H1 (cell line): ENCODE data around the gene BFSP2. TPM values are rescaled to one million over a fixed set of nuclear protein-coding genes. Genes with fewer than 3 reads are reported as not detected.
A peak's percentile ranks its signal among the peaks of the same experiment; 100 is the strongest.
"Not testable (repeated sequence)": the region's sequence is repeated elsewhere in the genome, so short reads cannot be mapped to it uniquely, and the experiment has no call there.

Experiments used
- CTCF ChIA-PET: fragments of 300-600 bp; sonication (Branson Sonifier 250); formaldehyde crosslinking; loops from one replicate; lab custom pipeline; 2021; ENCODE audit not compliant: partially characterized antibody; lab: Charles Lee
- POLR2A ChIA-PET: fragments of 300-600 bp; sonication (Branson Sonifier 250); formaldehyde crosslinking; loops from one replicate; lab custom pipeline; 2021; ENCODE audit warnings: inconsistent platforms; ENCODE audit not compliant: partially characterized antibody; lab: Charles Lee
- DNase-seq, 2 experiments: peaks; one replicate each; pipeline versions ENCODE4 v3.0.0 to v3.0.0-alpha.2; 2010 to 2022; ENCODE audit warnings: low spot score in 2 of 2, low read depth in 1 of 2, mixed read lengths in 1 of 2
- FAIRE-seq: peaks from 2 replicates; lab custom pipeline; 2011; peaks lifted over from hg19 to GRCh38; lab: Jason Lieb, UNC
- H2AFZ ChIP-seq: 2 replicates; pipeline ENCODE4 v1.8.1; 2012; ENCODE audit warnings: low read length, inconsistent platforms
- H2AK5ac ChIP-seq: 2 replicates; pipeline ENCODE4 v1.6.1; 2013; ENCODE audit warnings: low read depth, low read length
- H2BK120ac ChIP-seq: replicated peaks from 2 replicates; pipeline ENCODE3; 2013; ENCODE audit warnings: low read depth, low read length, inconsistent platforms
- H2BK12ac ChIP-seq: 2 replicates; pipeline ENCODE4 v1.6.1; 2013; ENCODE audit warnings: low read depth, low read length
- H2BK15ac ChIP-seq: 2 replicates; pipeline ENCODE4 v1.6.1; 2013; ENCODE audit warnings: low read length
- H2BK20ac ChIP-seq: 2 replicates; pipeline ENCODE4 v1.6.1; 2013; ENCODE audit warnings: low read length
- H2BK5ac ChIP-seq: 2 replicates; pipeline ENCODE4 v1.6.1; 2013; ENCODE audit warnings: low read depth, low read length
- H3K14ac ChIP-seq: 2 replicates; pipeline ENCODE4 v1.6.1; 2013; ENCODE audit warnings: inconsistent platforms; ENCODE audit not compliant: insufficient read length
- H3K18ac ChIP-seq: 2 replicates; pipeline ENCODE4 v1.6.1; 2013; ENCODE audit warnings: low read length; ENCODE audit errors: extremely low read depth
- H3K23ac ChIP-seq: 2 replicates; pipeline ENCODE4 v1.6.1; 2013; ENCODE audit warnings: inconsistent platforms; ENCODE audit not compliant: insufficient read length
- H3K23me2 ChIP-seq: 2 replicates; pipeline ENCODE4 v1.6.1; 2013; ENCODE audit warnings: low read depth, low read length
- H3K27ac ChIP-seq: 2 replicates; pipeline ENCODE4 v1.6.1; 2011; ENCODE audit warnings: low read depth, low read length, inconsistent platforms
- H3K27me3 ChIP-seq, 4 experiments: replicated peaks in 1 of 4; 1 replicate in 1 of 4; 2 replicates in 3 of 4; pipeline versions ENCODE4 v1.6.1 to v1.8.1; 2011 to 2013; ENCODE audit warnings: low read length in 3 of 4, mild to moderate bottlenecking in 3 of 4, inconsistent platforms in 2 of 4, mixed read lengths in 2 of 4, moderate library complexity in 1 of 4; ENCODE audit not compliant: control insufficient read depth in 3 of 4, insufficient read depth in 3 of 4; ENCODE audit errors: extremely low read depth in 1 of 4
- H3K36me3 ChIP-seq, 4 experiments: 2 replicates each; pipeline versions ENCODE4 v1.6.1 to v1.8.1; 2011 to 2013; ENCODE audit warnings: mild to moderate bottlenecking in 4 of 4, low read length in 3 of 4, moderate library complexity in 2 of 4, control low read depth in 1 of 4, inconsistent platforms in 1 of 4; ENCODE audit not compliant: insufficient read depth in 4 of 4, control insufficient read depth in 2 of 4
- H3K4ac ChIP-seq: replicated peaks from 2 replicates; pipeline ENCODE3; 2013; ENCODE audit warnings: low read length, low read depth, mixed read lengths, inconsistent platforms; ENCODE audit not compliant: insufficient read length
- H3K4me1 ChIP-seq, 4 experiments: replicated peaks in 1 of 4; 1 replicate in 1 of 4; 2 replicates in 3 of 4; pipeline versions ENCODE4 v1.6.1 to v1.8.1; 2011 to 2013; ENCODE audit warnings: low read length in 3 of 4, inconsistent platforms in 2 of 4, mixed read lengths in 1 of 4; ENCODE audit not compliant: insufficient read depth in 4 of 4, control insufficient read depth in 3 of 4
- H3K4me2 ChIP-seq, 2 experiments: 2 replicates each; pipeline versions ENCODE4 v1.6.1 to v1.8.1; 2011 to 2013; ENCODE audit warnings: low read depth in 2 of 2, low read length in 2 of 2, control low read depth in 1 of 2, inconsistent platforms in 1 of 2, mild to moderate bottlenecking in 1 of 2; ENCODE audit not compliant: insufficient read depth in 1 of 2
- H3K4me3 ChIP-seq, 4 experiments: fragments of 200-600, 300-600 bp in 1 of 4; sonication (generic), shearing (Covaris generic), sonication (Bioruptor Twin) in 1 of 4; 2 replicates each; pipeline versions ENCODE4 v1.5.1 to v1.8.1; 2011 to 2016; ENCODE audit warnings: low read length in 4 of 4, low read depth in 3 of 4, control low read depth in 2 of 4, inconsistent platforms in 2 of 4, mild to moderate bottlenecking in 2 of 4, mixed read lengths in 1 of 4, moderate library complexity in 1 of 4; ENCODE audit not compliant: insufficient read depth in 2 of 4; ENCODE audit errors: extremely low read depth in 1 of 4
- H3K56ac ChIP-seq: replicated peaks from 2 replicates; pipeline ENCODE3; 2013; ENCODE audit warnings: low read depth, mild to moderate bottlenecking, mixed read lengths, low read length, inconsistent platforms; ENCODE audit not compliant: insufficient read length
- H3K79me1 ChIP-seq: 2 replicates; pipeline ENCODE4 v1.6.1; 2013; ENCODE audit warnings: low read depth, low read length, control low read depth
- H3K79me2 ChIP-seq, 2 experiments: 2 replicates each; pipeline versions ENCODE4 v1.6.1 to v1.8.1; 2012 to 2013; ENCODE audit warnings: low read length in 2 of 2, mild to moderate bottlenecking in 2 of 2, inconsistent platforms in 1 of 2; ENCODE audit not compliant: insufficient read depth in 2 of 2, control insufficient read depth in 1 of 2
- H3K9ac ChIP-seq, 4 experiments: replicated peaks in 1 of 4; 1 replicate in 1 of 4; 2 replicates in 3 of 4; pipeline versions ENCODE4 v1.6.1 to v1.8.1; 2011 to 2013; ENCODE audit warnings: low read depth in 3 of 4, low read length in 3 of 4, control low read depth in 2 of 4, mild to moderate bottlenecking in 2 of 4, moderate library complexity in 2 of 4, inconsistent platforms in 1 of 4; ENCODE audit errors: extremely low read depth in 1 of 4
- H3K9me3 ChIP-seq, 2 experiments: 2 replicates each; pipeline versions ENCODE4 v1.6.1 to v1.8.1; 2012 to 2013; ENCODE audit warnings: mild to moderate bottlenecking in 2 of 2, moderate library complexity in 2 of 2, control low read depth in 1 of 2, inconsistent platforms in 1 of 2, low read depth in 1 of 2, low read length in 1 of 2, mixed read lengths in 1 of 2; ENCODE audit not compliant: insufficient read depth in 2 of 2
- H4K20me1 ChIP-seq, 2 experiments: replicated peaks in 1 of 2; 2 replicates each; pipeline versions ENCODE3 to v1.8.1; 2011 to 2013; ENCODE audit warnings: inconsistent platforms in 2 of 2, low read length in 2 of 2, mild to moderate bottlenecking in 1 of 2; ENCODE audit not compliant: insufficient read depth in 2 of 2, control insufficient read depth in 1 of 2
- H4K5ac ChIP-seq: 2 replicates; pipeline ENCODE4 v1.6.1; 2013; ENCODE audit warnings: low read length, low read depth, mixed read lengths, inconsistent platforms; ENCODE audit not compliant: insufficient read length
- H4K8ac ChIP-seq: 2 replicates; pipeline ENCODE4 v1.8.0; 2013; ENCODE audit warnings: mild to moderate bottlenecking, moderate library complexity, low read length, inconsistent platforms; ENCODE audit not compliant: insufficient read depth; ENCODE audit errors: extremely low read depth
- H4K91ac ChIP-seq: replicated peaks from 2 replicates; pipeline ENCODE3; 2013; ENCODE audit warnings: low read length, mixed read lengths, inconsistent platforms; ENCODE audit not compliant: insufficient read length
- WGBS, 2 experiments: shearing (Covaris generic) in 1 of 2; methylation state at CpG; one replicate each; pipeline versions ENCODE4 v1.1.6 to v1.1.7; 2013 to 2015; ENCODE audit warnings: low lambda C conversion rate in 2 of 2, mixed read lengths in 2 of 2, inconsistent platforms in 1 of 2, low coverage in 1 of 2, missing lambda C conversion rate in 1 of 2; ENCODE audit not compliant: insufficient replicate concordance in 2 of 2, insufficient coverage in 1 of 2, insufficient read length in 1 of 2; ENCODE audit errors: extremely low coverage in 1 of 2, missing lambda C conversion rate in 1 of 2; 5-methylcytosine and 5-hydroxymethylcytosine counted together
- polyA plus RNA-seq, 7 experiments: library from polyadenylated mRNA; depleted of rRNA in 3 of 7; stranded (reverse) in 5 of 7; unstranded in 2 of 7; fragments of >200 nt in 5 of 7; fragments of 200-250 nt in 2 of 7; gene quantifications; 1 replicate in 5 of 7; 2 replicates in 1 of 7; 4 replicates in 1 of 7; pipeline versions ENCODE4 v1.2.1 to v1.2.3, GENCODE V29; 2011 to 2013; ENCODE audit warnings: missing spikeins in 2 of 7, mixed read lengths in 2 of 7
- total RNA-seq: library from RNA; stranded (reverse); fragmentation: NEBNext Ultra II Directional; extraction: Animal tissue kit (Norgen Biotek cat#: 25700); gene quantifications from 2 replicates; pipeline ENCODE4 v1.2.1, GENCODE V29; 2021

The BFSP2 gene
- total and polyA plus RNA-seq, 2 of the 8 experiments (the other 6 are each of a cell fraction or from before 2014, with no cell fraction given): not detected

DNA sequence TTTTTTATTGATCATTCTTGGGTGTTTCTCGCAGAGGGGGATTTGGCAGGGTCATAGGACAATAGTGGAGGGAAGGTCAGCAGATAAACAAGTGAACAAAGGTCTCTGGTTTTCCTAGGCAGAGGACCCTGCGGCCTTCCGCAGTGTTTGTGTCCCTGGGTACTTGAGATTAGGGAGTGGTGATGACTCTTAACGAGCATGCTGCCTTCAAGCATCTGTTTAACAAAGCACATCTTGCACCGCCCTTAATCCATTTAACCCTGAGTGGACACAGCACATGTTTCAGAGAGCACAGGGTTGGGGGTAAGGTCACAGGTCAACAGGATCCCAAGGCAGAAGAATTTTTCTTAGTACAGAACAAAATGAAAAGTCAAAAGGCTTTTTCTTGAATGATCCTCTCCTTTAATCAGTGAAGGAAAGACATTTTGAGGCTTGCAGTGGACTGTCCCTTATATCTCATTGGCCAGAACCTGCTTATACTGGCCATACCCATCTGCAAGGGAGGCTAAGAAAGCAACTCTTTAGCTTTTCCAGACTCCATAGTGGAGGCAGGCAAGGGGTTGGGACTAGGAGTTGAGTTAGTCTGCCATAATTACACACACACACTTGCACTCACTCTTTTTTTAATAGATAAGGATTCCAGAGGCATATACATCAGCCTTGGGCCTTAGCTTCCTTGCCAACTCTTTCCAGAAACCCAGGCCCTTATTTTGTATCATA lies 73.8 kb downstream of the BFSP2 start:
- H3K56ac ChIP-seq, H2BK5ac ChIP-seq, H3K18ac ChIP-seq, H2BK120ac ChIP-seq, H3K9me3 ChIP-seq, H3K4me2 ChIP-seq, H2BK15ac ChIP-seq, H3K23ac ChIP-seq, H3K23me2 ChIP-seq, H3K4me3 ChIP-seq, H2AK5ac ChIP-seq, H4K20me1 ChIP-seq, FAIRE-seq, H3K79me1 ChIP-seq, H4K5ac ChIP-seq, H4K8ac ChIP-seq, H3K27ac ChIP-seq, H3K4me1 ChIP-seq, H3K4ac ChIP-seq, H3K14ac ChIP-seq, H3K9ac ChIP-seq, H3K79me2 ChIP-seq, H2AFZ ChIP-seq, H3K36me3 ChIP-seq, H4K91ac ChIP-seq, H3K27me3 ChIP-seq, H2BK12ac ChIP-seq, DNase-seq: not testable (repeated sequence)
- H2BK20ac ChIP-seq: 0 out of 2 replicates have a peak overlapping the region, but pooled peaks have one; percentile 6
- CTCF ChIA-PET: interaction anchor here (0.6 to 3.5 kb wide), 7 partner anchors 13 to 427 kb away, joined by 3 to 13 read pairs (median 3); no protein-coding TSS in a partner anchor
- POLR2A ChIA-PET: interaction anchor here (0.7 kb wide), 1 partner anchor 9 kb away, joined by 5 read pairs; no protein-coding TSS in a partner anchor
- WGBS, 2 experiments: no CpG with 5 or more reads among the region's 5 CpGs
